Measurements from ENCODE around the gene ZNHIT1. TPM values are rescaled to one million over a fixed set of nuclear protein-coding genes. Genes with fewer than 3 reads are reported as not detected.

ZNHIT1 gene
- total and polyA plus RNA-seq, 11 donors, result 47.0 to 156 (median 61.0) TPM

- 90 to 94% (median 92%) methylated on average over 19 of the region's 19 CpGs for WGBS, 4 donors
- Histone ChIP-seq H3K27ac (no peak overlapping the region), H3K9me3 (no peaks in the 10 kb centered on the region), H3K4me3 (no peak overlapping the region), H3K36me3 (peaks cover 0 to 58% (median 38%) of the 10 kb centered on the region in 9 donors), H3K27me3 (peaks cover 8 to 21% (median 15%) of the 10 kb centered on the region in 9 donors), H3K4me1 (peaks cover 0 to 12% (median 6%) of the 10 kb centered on the region in 12 donors)
- ATAC-seq (no peak), DNase-seq (no peak)
- TF ChIP-seq POLR2A (IDR thresholded peaks at IDR 0.05), result no peak
- TF ChIP-seq CTCF (IDR thresholded peaks at IDR 0.05), result no peak
- intact Hi-C loops (cut with DNase I), result no loop called here
Observed at GRCh38 chr7:101206665-101207042, 11.3 kb upstream of the ZNHIT1 start.

GRCh38 chr7:101207459-101207858 lies 10.5 kb upstream of the ZNHIT1 start:
- TF ChIP-seq CTCF (IDR thresholded peaks at IDR 0.05), result no peak
- TF ChIP-seq POLR2A (IDR thresholded peaks at IDR 0.05), result no peak

GRCh38 chr7:101208794-101209193 lies 9.2 kb upstream of the ZNHIT1 start:
- WGBS, 4 donors, result 92 to 98% (median 94%) methylated on average over 14 of the region's 14 CpGs
- Histone ChIP-seq H3K36me3 (peaks cover 0 to 80% (median 60%) of the 10 kb centered on the region in 9 donors), H3K27me3 (no peaks in the 10 kb centered on the region), H3K4me3 (no peak overlapping the region), H3K4me1 (peaks cover 0 to 5% (median 0%) of the 10 kb centered on the region in 12 donors), H3K9me3 (no peaks in the 10 kb centered on the region), H3K27ac (no peak overlapping the region)
- ATAC-seq, result no peak
- TF ChIP-seq POLR2A (IDR thresholded peaks at IDR 0.05), result no peak
- no peak for TF ChIP-seq CTCF (IDR thresholded peaks at IDR 0.05)
- intact Hi-C loops (cut with DNase I), result no loop called here
- no peak for DNase-seq

More at GRCh38 chr7:101207459-101207858, 10.5 kb upstream of the ZNHIT1 start:
- DNase-seq (no peak), ATAC-seq (no peak)
- 90 to 94% (median 93%) methylated on average over 7 to 17 of the region's 17 CpGs for WGBS, 4 donors
- Histone ChIP-seq H3K27me3 (peaks cover 0 to 13% (median 7%) of the 10 kb centered on the region in 9 donors), H3K36me3 (peaks cover 0 to 66% (median 46%) of the 10 kb centered on the region in 9 donors), H3K27ac (no peak overlapping the region), H3K4me1 (peaks cover 0 to 5% (median 0%) of the 10 kb centered on the region in 12 donors), H3K9me3 (no peaks in the 10 kb centered on the region), H3K4me3 (no peak overlapping the region)
- intact Hi-C loops (cut with DNase I), result no loop called here

GRCh38 chr7:101210143-101210542 lies 7.8 kb upstream of the ZNHIT1 start:
- intact Hi-C loops (cut with DNase I), result loop anchor here in 2 of 10 donors (5.0 to 10.0 kb wide), 2 partner anchors 42 to 75 kb away; no protein-coding TSS in a partner anchor
- 90 to 95% (median 94%) methylated on average over 18 to 19 of the region's 19 CpGs for WGBS, 4 donors
- DNase-seq (no peak), ATAC-seq (no peak)
- H3K4me1 ChIP-seq, result peaks cover 0 to 6% (median 0%) of the 10 kb centered on the region in 12 donors
- H3K27ac ChIP-seq, result no peak overlapping the region
- H3K36me3 ChIP-seq, result peaks cover 0 to 93% (median 73%) of the 10 kb centered on the region in 9 donors
- no peak overlapping the region for H3K4me3 ChIP-seq
- no peaks in the 10 kb centered on the region for H3K9me3 ChIP-seq
- TF ChIP-seq POLR2A (IDR thresholded peaks at IDR 0.05), result no peak
- no peak for TF ChIP-seq CTCF (IDR thresholded peaks at IDR 0.05)
- H3K27me3 ChIP-seq, result no peaks in the 10 kb centered on the region
